GM21825 (cell line): ENCODE measurements around the gene EWSR1.
"Not testable (repeated sequence)": the region's sequence is repeated elsewhere in the genome, so short reads cannot be mapped to it uniquely, and the experiment has no call there.

ENCODE experiments used
- ATAC-seq: cut with Tn5 transposase; IDR thresholded peaks from one replicate; pipeline ENCODE4 v1.9.1; 2021; ENCODE audit warnings: mild to moderate bottlenecking, moderate library complexity; ENCODE audit not compliant: unreplicated experiment

The EWSR1 gene

DNA sequence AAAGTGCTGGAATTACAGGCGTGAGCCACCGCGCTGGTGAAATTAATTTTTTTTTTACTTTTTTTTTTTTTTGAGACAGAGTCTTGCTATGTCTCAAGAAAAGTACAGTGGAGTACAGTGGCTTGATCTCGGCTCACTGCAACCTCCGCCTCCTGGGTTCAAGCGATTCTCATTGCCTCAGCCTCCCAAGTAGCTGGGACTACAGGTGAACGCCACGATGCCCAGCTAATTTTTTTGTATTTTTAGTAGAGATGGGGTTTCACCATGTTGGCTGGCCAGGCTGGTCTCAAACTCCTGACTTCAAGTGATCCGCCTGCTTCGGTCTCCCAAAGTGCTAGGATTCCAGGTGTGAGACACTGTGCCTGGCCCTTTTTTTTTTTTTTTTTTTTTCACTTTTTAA is 20.2 kb upstream of the EWSR1 start:
- ATAC-seq = not testable (repeated sequence)

DNA sequence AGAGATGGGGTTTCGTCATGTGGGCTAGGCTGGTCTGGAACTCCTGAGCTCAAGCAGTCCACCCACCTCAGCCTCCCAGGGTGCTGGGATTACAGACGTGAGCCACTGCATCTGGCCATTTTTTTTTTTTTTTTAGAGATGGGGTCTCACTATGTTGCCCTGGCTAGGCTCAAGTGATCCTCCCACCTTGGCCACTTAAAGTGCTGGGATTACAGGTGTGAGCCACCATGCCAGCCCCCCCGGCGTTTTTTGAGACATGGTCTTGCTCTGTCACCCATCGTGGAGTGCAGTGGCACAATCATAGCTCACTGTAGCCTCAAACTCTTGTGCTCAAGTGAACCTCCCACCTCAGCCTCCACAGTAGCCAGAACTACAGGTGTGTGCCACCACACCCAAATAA is 16.8 kb upstream of the EWSR1 start:
- ATAC-seq = no peak

DNA sequence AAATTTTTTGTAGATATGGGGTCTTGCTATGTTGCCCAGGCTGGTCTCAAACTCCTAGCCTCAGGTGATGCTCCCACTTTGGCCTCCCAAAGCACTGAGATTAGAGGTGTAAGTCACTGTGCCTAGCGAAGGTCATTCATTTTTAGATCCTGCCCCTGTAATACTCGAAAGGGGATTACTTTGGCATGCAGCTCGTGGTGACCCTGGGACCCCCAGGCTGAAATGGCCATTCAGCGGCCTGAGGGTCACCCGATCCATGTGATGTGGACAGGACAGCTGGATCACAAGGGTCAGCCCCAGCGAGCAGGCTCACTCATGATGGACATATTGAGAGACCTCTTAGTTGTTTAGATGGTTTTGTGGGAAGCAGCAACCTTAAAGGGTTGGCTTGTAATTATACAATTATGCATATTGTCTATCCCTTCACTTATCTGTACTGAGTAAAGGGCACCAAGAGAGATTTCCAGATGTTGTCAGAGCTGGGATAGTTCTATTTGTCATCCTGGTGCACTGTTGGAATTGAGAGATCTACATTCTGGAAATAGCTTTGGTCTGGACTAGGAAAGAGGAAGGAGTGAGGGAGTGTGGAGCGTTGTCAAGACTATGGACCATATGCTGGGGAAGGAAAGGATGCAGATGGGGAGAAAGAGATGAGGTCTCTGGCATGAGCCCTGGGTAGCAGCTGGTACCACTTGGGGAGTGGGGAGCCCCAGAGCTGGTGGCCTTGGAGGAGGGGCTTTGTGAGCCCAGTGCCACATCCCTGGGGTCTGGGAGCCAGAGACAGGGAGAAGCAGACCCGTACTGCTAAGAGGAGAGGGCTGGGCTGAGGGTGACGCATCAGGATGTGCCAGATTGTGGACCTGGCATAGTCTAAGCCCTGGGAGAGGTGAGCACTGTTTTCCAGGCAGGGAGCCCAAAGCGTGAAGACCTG is 15.8 kb upstream of the EWSR1 start:
- no peak for ATAC-seq

DNA sequence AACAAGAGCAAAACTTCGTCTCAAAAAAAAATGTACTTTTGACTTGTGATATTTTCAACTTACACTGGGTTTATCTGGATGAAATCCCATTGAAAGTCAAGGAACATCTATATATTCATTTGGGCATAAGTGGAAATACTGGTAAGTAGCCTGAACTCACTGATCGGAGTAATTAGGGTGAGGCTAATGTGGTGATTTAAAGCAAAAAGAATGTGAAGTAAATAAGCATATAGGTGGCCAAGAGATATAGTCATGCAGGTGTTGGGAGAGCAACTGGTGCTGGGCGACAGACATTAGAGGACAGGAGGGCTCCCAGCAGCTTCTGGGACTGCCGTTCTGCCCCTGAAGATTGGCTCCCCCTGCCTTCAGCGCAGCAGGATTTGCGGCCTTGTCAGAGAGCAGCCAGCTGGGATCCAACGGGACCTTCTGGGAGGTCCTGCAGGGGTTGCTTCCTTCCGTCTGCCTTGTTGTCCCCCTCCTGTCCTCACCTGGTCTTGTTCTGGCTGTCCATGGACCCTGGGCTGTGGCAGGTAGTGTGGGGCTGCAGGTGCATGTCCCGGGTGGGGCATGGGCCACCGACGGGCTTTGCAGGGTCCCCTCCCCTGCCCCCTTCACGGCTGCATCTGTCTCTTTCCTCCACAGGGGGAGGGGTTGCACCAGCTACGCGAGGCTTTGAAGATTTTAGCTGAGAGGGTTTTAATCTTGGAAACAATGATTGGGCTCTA is 14.3 kb upstream of the EWSR1 start:
- ATAC-seq = no peak

DNA sequence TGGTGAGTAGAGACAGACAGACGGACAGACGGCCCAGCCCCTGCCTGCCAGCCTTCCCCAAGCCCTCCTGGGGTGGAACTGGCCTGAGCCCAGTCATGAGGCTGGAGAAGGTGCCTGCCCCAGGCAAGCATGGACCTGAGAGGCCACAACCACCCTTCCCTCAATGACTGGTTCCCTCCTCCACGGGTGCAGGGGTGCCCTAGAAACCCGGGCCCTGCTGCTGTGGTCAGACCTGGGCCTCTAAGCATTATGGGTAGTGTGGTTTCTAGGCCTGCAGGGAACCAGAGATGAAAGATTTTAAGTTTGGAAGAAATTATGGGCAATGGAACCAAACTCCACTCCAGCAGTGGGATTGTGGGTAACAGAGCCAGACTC is 13.8 kb upstream of the EWSR1 start:
- no peak for ATAC-seq

DNA sequence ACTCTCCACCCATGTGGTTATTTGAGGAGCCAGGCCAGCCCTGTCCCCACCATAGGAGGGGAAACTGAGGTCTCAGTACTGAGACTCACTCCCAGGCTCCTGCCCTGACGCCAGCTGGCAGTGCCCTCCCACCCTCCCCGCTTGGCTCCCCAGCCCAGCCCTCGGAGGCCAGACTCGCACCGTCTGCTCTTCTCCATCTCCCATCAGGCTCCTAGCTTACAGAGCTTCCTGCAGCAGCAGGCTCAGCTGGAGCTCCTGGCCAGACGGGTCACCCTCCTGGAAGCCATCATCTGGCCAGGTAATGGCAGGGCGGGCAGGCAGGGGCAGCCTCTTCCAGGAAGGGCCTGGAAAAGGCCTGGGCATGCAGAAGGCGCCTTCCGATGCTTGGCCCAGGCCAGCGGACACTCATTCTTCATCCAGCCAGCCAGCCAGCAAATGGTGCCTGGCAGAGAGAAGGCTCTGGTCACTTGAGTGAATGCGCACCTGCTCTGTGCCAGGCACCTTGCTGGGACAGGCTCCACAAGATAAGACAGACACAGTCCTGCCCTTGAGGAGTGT is 12.9 kb upstream of the EWSR1 start:
- no peak for ATAC-seq

DNA sequence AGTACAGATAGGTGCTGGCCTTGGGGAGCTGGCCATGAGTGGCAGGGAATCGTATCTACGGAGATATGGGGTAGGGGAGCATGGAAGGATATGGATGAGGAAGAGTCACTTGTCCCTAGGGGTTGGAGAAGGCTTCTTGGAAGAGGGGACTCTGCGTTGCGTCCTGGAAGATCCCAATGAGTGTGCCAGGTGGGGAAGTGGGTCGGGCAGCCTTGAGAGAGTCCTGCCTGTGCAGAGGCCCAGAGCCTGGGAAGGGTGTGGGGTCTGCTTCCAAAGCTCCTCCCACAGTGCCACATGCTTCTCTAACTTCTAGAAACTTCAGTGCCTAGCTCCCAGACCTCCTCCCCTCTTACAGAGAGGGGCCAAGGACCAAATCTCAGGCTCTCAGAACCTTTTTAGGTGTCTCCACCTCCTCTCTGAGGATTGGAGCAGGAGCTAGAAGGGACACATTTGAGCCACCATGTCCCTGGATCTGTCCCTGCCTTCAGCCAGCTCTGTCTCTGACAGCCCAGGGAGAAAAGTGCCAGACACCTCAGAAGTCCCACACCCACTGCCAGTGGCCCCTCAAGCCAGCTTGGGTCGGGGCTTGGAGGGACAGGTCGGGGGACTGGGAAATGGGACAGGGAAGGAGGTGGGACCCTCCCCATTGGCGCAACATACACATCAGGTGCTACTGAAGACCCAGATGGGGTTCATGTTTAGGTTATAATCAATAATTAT is 11.3 kb upstream of the EWSR1 start:
- ATAC-seq = no peak

DNA sequence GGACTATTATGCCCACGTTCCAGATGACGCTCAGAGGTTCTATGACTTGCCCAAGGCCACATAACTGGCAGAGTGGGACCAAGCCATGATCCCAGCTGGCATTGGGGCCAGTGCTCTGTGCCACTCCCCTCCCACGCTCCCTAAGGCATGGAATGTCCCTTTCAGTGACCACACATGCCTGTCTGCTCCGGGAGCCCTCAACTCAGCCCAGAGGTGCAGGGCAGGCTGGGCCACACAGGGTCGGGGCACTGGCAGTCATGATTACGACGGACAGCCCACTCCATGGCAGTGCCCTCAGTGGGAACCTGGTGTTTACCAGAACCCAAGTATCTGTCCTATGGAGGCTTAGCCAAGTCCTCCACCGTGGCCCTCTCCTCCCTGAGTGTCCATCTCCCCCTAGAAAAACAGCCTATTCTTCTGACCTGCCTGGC is 10.3 kb upstream of the EWSR1 start:
- no peak for ATAC-seq

DNA sequence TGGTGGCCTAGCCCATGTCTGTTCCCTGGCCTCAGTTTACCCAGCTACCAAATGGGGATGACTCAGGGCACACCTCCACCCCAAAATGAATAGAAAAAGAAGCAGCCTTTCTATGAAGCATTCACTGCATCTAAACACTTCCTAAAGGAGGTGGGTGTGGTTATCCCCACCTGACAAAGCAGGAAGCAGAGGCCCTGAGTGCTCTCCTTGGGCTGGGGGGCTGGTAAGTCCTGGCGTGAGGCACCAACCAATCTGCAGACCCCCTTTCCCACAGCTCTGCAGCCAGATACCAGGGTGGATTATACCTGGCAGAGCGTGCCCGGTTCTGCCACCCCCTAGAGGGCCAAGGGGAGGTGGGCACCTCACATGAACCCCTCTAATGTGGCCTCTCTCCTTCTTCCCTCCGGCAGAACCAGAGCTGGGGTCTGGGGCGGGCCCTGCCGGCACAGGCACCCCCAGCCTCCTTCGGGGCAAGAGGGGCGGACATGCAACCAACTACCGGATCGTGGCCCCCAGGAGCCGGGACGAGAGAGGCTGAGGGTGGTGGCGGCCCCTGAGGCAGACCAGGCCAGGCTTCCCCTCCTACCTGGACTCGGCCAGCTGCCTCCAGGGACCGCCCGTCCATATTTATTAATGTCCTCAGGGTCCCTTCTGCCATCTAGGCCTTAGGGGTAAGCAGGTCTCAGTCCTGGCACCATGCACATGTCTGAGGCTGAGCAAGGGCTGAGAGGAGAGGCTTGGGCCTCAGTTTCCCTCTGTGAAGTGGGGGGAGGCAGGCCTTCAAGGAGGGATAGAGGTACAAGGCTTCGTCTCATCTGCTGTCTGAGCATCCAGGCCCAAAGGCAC is 9.4 kb upstream of the EWSR1 start:
- no peak for ATAC-seq

DNA sequence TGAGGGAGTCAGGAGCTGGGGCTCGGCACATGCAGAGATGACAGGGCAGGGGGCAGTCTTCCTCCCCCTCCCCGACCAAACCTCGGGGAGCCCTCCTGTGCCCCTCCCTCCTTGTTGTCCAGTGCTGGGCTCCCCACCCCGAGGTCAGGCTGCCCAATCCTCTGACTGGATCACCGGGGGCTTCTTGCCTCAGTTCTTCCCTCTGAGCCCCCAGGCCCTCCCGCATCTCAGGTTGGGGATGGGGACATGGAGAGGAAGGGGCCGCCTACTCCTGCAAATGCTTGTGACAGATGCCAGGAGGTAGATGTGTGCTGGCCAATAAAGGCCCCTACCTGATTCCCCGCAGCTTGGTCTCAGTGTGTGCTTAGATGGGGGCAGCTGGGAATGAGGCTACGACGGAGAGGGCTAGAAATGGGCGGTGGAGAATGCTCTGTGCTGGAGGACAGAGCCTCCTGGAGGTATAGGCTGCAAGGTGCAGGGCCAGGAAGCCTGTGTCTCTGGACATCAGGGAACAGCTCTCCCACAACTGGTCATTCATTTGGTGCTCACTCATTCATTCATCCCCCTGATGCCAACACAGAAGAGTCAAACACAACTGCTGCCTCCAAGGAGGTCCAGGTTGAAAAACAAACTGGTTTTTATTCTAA is 8.7 kb upstream of the EWSR1 start:
- no peak for ATAC-seq

DNA sequence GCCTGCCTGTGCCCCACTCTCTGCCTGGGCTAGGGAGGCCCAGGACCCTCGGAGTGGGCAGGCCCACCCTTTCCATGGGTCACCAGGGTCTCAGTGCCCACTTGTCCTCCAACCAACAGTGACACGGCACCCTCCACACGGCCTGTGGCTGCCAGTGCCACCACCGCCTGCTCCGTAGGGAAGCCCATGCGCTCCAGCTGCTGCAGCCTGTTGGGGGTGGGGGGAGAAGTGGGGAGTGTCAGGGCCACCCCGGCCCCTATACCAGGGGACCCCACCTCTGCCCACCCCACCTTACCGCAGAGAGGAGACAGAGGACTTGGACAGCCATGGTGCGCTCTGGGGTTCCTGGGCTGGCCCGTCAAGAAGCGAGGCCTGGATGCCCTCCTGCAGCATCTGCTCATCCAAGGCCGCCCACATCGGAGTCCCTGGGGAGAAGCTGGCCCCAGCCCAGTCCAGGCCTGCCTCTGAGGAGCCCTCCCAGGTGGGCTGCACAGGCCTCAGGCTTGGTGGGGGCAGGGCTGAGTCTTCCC is 8.0 kb upstream of the EWSR1 start:
- no peak for ATAC-seq

DNA sequence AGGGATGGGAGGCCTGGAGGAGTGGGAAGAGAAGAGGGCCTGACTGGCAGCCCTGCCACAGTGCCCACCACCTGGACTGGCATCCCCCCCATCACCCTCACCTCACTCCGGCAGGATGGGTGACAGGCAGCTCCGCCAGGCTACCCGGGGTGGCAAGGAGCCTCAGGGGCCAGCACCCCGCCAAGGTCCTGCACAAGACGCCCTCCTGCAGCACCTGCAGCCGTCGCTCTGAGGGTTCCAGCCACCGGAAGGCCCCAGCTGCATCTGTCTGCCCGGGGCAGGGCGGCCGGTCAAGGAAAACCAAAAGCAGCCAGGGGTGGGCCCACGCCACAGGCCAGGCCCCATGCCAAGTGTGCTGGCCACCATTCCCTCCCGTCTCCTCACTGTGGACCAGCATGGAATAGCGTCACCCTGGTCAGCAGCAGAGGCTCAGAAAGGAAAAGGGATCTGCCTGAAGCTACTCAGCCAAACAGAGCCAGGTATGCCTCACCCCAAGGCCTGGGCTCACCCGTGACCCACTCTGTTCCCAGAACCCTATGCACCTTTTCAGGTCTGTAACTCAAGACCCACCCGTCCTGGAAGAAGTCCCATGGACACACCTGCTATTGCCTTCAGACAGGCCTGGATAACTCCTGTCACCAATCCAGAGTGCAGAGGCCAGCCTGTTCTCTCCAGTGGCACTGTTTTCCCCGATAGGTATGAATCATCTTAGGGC is 7.3 kb upstream of the EWSR1 start:
- ATAC-seq = no peak

DNA sequence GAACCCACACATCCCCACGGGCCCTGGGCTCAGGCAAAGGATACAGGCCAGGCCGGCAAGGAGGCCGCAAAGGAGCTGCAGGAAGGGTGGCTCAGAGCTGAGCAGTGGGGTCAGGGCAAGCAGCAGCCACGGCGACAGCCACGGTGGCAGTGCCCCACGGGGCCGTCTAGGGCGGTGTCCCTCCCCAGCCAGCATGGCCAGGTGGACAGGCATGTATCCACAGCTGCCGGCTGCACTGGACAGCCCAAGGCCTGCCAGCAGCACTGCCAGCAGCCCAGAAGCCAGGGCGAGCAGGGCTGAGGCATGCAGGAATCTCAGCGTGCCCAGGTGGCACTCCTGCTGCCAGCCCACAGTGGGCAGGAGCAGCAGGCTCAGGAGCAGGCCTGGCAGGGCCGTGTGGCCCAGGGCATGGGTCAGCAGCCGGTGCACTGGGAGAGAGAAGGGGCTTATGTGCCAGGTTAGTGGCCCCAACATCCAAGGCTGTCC is 4.2 kb upstream of the EWSR1 start:
- no peak for ATAC-seq

DNA sequence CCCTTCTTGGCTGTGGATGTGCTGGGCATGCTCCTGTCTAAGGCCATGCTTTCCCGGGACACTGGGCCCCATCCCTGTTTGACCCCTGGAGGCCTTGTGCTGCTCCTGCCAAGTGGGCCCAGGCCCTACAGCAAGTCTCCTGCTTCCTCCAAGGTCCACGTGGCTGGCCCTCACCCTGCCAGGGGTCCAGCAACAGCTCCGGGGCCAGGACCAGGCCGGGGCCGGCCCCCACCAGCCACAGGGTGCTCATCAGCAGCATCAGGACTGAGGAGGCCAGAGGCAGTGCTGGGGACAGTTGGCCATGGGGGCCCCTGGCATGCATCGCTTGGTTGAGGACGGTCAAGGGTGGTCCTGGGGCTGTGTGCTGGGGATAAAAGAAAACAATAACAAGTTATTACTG is 2.8 kb upstream of the EWSR1 start:
- no peak for ATAC-seq

DNA sequence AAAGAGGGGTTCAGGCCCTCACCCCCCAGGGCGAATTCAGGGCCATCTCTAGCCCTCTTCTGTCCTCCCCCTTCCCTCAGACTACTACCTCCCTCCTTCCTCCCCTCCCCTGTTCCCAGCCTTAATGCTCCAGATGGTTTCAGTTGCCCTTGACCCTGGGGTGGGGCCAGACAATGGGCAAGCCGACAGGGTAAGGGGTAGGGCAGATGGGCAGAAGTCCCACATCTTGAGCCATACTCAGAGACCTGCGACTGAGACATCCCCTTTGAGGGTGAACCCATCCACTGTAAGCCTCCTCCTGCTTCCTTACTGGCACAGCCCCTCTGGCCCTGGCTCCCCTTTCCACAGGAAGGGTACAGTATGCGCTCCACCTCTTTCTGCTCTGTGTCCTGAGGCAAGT is 2.1 kb upstream of the EWSR1 start:
- ATAC-seq = no peak

DNA sequence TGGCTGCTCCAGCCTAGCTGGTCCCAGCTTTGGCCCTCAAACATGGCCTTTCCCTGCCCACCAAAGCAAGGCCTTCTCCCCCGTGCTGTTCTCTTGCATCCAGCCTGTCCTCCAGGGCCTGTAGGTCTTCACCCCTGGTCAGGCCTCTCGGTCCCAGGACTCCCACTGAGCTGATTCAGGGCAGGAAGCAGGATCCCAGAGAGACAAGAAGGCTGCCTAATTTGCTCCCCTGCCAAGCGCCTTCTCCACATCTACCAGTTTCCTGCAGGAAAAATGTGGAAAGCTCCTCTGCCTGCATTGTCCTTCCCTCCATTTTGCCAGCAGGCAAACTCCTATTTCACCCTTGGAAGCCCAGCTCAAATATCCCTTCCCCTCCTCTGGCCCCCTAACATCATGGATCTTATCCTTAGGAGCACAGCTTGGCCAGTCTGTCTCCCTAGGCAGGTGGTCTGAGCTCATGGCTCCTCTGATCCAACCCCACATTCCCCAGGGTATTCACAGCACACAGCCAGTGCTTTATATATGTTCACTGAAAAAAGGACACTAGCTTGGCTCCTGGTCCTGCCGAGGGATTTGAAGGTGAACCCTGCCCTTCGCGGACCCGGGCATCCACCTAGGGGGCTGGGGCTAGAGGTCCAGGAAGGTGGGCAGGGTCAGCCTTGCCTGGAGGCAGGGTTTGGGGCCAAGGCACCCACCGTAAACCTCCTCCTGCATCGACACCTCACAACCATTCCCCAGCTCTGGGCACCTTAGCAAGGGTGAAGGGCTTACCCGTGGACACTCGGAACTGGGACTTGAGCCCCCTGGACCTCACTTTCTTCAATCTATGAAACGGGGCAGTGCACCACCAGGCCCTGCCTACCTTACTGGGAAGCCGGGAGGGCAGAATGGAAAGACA is 1.3 kb upstream of the EWSR1 start:
- no peak for ATAC-seq

DNA sequence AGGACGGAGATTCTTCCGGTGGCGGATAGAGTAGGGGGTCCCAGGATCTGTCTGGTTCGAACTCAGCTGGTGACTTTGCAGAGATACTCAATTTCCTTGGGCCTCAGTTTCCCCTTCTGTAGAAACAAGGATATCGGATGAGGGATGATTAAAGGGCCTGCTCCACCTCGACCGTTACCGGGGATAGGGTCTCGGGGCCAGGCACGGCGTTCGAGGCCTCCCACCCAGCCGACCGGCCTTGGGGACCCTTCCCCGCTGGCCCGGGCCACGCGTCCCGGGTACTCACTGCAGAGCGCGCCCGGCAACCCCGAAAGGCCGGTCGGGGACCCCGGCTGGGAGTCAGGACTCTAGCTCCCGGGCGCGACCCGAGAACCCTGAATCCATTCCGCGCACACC is 608 bp upstream of the EWSR1 start:
- ATAC-seq = no peak
